Type B pancreatic cell (in vitro differentiated cells): ENCODE measurements around the gene DRD4. TPM values are rescaled to one million over a fixed set of nuclear protein-coding genes. Genes with fewer than 3 reads are reported as not detected.
"Not testable (repeated sequence)": the region's sequence is repeated elsewhere in the genome, so short reads cannot be mapped to it uniquely, and the experiment has no call there.

ENCODE experiments used
- DNase-seq: peaks from one replicate; pipeline ENCODE4 v3.0.0; 2021; ENCODE audit warnings: mixed read lengths; ENCODE audit not compliant: unreplicated experiment; ENCODE audit errors: extremely low spot score
- H3K27ac Mint-ChIP-seq: 2 replicates; pipeline ENCODE4 v1.8.0; 2021; ENCODE audit warnings: mild to moderate bottlenecking, mixed read lengths
- H3K27me3 Mint-ChIP-seq: 2 replicates; pipeline ENCODE4 v1.8.0; 2021; ENCODE audit warnings: mixed read lengths
- H3K36me3 Mint-ChIP-seq: 2 replicates; pipeline ENCODE4 v1.8.0; 2021; ENCODE audit warnings: mixed read lengths
- H3K4me1 Mint-ChIP-seq: one replicate; pipeline ENCODE4 v1.8.0; 2021; ENCODE audit warnings: mixed read lengths; ENCODE audit not compliant: unreplicated experiment
- H3K4me3 Mint-ChIP-seq: 2 replicates; pipeline ENCODE4 v1.8.0; 2021; ENCODE audit warnings: mild to moderate bottlenecking, mixed read lengths
- H3K9me3 Mint-ChIP-seq: 2 replicates; pipeline ENCODE4 v1.8.0; 2021; ENCODE audit warnings: mixed read lengths
- CTCF ChIP-seq: fragments of 200-600 bp; sonication (generic); conservative IDR thresholded peaks from 2 replicates; pipeline ENCODE4 v1.5.0; 2021; ENCODE audit warnings: antibody characterized with exemption, mild to moderate bottlenecking
- total RNA-seq: library from RNA; stranded (reverse); gene quantifications from 2 replicates; pipeline ENCODE4 v1.2.1, GENCODE V29; 2021; ENCODE audit warnings: low replicate concordance

Gene DRD4
- total RNA-seq, 1 donor from 2014 or later = 1.2 TPM

- no peak for DNase-seq
- Mint-ChIP-seq H3K4me1 (peaks cover 7% of the 10 kb centered on the region), H3K27me3 (no peaks in the 10 kb centered on the region), H3K4me3 (no peak overlapping the region), H3K9me3 (no peaks in the 10 kb centered on the region), H3K36me3 (peaks cover 26% of the 10 kb centered on the region), H3K27ac (peak overlapping the region; percentile 21)
- TF ChIP-seq CTCF = no peak
These were observed 49.6 kb downstream of the DRD4 start for GRCh38 chr11:686451-687243.

- Mint-ChIP-seq H3K4me1 (peaks cover 14% of the 10 kb centered on the region), H3K4me3 (no peak overlapping the region), H3K9me3 (no peaks in the 10 kb centered on the region), H3K27ac (no peak overlapping the region), H3K36me3 (peaks cover 20% of the 10 kb centered on the region), H3K27me3 (no peaks in the 10 kb centered on the region)
- TF ChIP-seq CTCF = no peak
- DNase-seq = no peak
These were observed 50.7 kb downstream of the DRD4 start for GRCh38 chr11:687751-688150.

GRCh38 chr11:688681-689080, 51.6 kb downstream of the DRD4 start:
- TF ChIP-seq CTCF = no peak
- H3K27ac Mint-ChIP-seq = no peak overlapping the region
- no peaks in the 10 kb centered on the region for H3K9me3 Mint-ChIP-seq
- peaks cover 22% of the 10 kb centered on the region for H3K4me1 Mint-ChIP-seq
- no peak for DNase-seq
- no peaks in the 10 kb centered on the region for H3K27me3 Mint-ChIP-seq
- no peak overlapping the region for H3K4me3 Mint-ChIP-seq
- H3K36me3 Mint-ChIP-seq = peaks cover 13% of the 10 kb centered on the region

GRCh38 chr11:689625-690024, 52.6 kb downstream of the DRD4 start:
- H3K36me3 Mint-ChIP-seq = peaks cover 6% of the 10 kb centered on the region
- H3K4me3 Mint-ChIP-seq = no peak overlapping the region
- DNase-seq = no peak
- no peak for TF ChIP-seq CTCF
- H3K4me1 Mint-ChIP-seq = peaks cover 24% of the 10 kb centered on the region
- no peaks in the 10 kb centered on the region for H3K9me3 Mint-ChIP-seq
- H3K27ac Mint-ChIP-seq = no peak overlapping the region
- H3K27me3 Mint-ChIP-seq = no peaks in the 10 kb centered on the region

- not testable (repeated sequence) for DNase-seq, H3K36me3 Mint-ChIP-seq, H3K4me3 Mint-ChIP-seq, H3K9me3 Mint-ChIP-seq, H3K27ac Mint-ChIP-seq, H3K27me3 Mint-ChIP-seq
- peaks cover 24% of the 10 kb centered on the region for H3K4me1 Mint-ChIP-seq
These were observed 53.2 kb downstream of the DRD4 start for GRCh38 chr11:690244-690643.

Other genes with a start within 250 kb of the DRD4 start
- 51.6 and 156 TPM in 2 replicates for gene PKP3, start 243.1 kb upstream of the DRD4 start, total RNA-seq
- 36.2 and 44.0 TPM in 2 replicates for gene SIGIRR, start 222.3 kb upstream of the DRD4 start, total RNA-seq
- 25.3 and 66.6 TPM in 2 replicates for gene ANO9, start 195.3 kb upstream of the DRD4 start, total RNA-seq
- 33.6 and 46.9 TPM in 2 replicates for gene PTDSS2, start 187.0 kb upstream of the DRD4 start, total RNA-seq
- gene RNH1, start 130.0 kb upstream of the DRD4 start, total RNA-seq = 84.5 and 128 TPM in 2 replicates
- gene HRAS, start 101.7 kb upstream of the DRD4 start, total RNA-seq = 54.6 and 63.1 TPM in 2 replicates
- 1.7 and 1.8 TPM in 2 replicates for gene LRRC56, start 99.7 kb upstream of the DRD4 start, total RNA-seq
- 6.7 and 7.2 TPM in 2 replicates for gene LMNTD2, start 76.5 kb upstream of the DRD4 start, total RNA-seq
- 35.7 and 75.8 TPM in 2 replicates for gene RASSF7, start 76.3 kb upstream of the DRD4 start, total RNA-seq
- gene PHRF1, start 60.8 kb upstream of the DRD4 start, total RNA-seq = 38.7 and 40.8 TPM in 2 replicates
- gene IRF7, start 21.3 kb upstream of the DRD4 start, total RNA-seq = 16.4 and 20.5 TPM in 2 replicates
- 7.1 and 23.0 TPM in 2 replicates for gene CDHR5, start 12.3 kb upstream of the DRD4 start, total RNA-seq
- gene SCT, start 10.1 kb upstream of the DRD4 start, total RNA-seq = 3.1 and 15.3 TPM in 2 replicates
- gene DEAF1, start 58.0 kb downstream of the DRD4 start, total RNA-seq = 41.0 and 48.1 TPM in 2 replicates
- 23.2 and 37.4 TPM in 2 replicates for gene TMEM80, start 58.5 kb downstream of the DRD4 start, total RNA-seq
- gene EPS8L2, start 69.0 kb downstream of the DRD4 start, total RNA-seq = 218 and 497 TPM in 2 replicates
- gene TALDO1, start 110.2 kb downstream of the DRD4 start, total RNA-seq = 189 and 288 TPM in 2 replicates
- 80.1 and 80.9 TPM in 2 replicates for gene GATD1, start 140.2 kb downstream of the DRD4 start, total RNA-seq
- 0.17 and 0.89 TPM in 2 replicates for gene CEND1, start 152.8 kb downstream of the DRD4 start, total RNA-seq
- 31.6 and 35.6 TPM in 2 replicates for gene SLC25A22, start 161.0 kb downstream of the DRD4 start, total RNA-seq
- gene PIDD1, start 168.0 kb downstream of the DRD4 start, total RNA-seq = 32.7 and 44.5 TPM in 2 replicates
- 1,985 and 2,207 TPM in 2 replicates for gene RPLP2, start 172.7 kb downstream of the DRD4 start, total RNA-seq
- gene PNPLA2, start 181.6 kb downstream of the DRD4 start, total RNA-seq = 47.8 and 55.6 TPM in 2 replicates
- gene CRACR2B, start 190.7 kb downstream of the DRD4 start, total RNA-seq = 10.3 and 19.3 TPM in 2 replicates
- 126 and 128 TPM in 2 replicates for gene CD151, start 195.7 kb downstream of the DRD4 start, total RNA-seq
- gene POLR2L, start 205.3 kb downstream of the DRD4 start, total RNA-seq = 106 and 134 TPM in 2 replicates
- 12.8 and 43.2 TPM in 2 replicates for gene TSPAN4, start 205.6 kb downstream of the DRD4 start, total RNA-seq